Suprapubic skin (tissue), 3 donors: ENCODE measurements around the gene OTOG.

Source experiments
- CTCF ChIP-seq, 2 donors: fragments of 200-600 bp in 1 of 2; fragments of 450-650 bp in 1 of 2; sonication (generic) in 1 of 2; IDR thresholded peaks; one replicate each; pipeline ENCODE4 v1.5.1; 2016 to 2019; ENCODE audit warnings: antibody characterized with exemption in 2 of 2, mild to moderate bottlenecking in 1 of 2, moderate library complexity in 1 of 2
- POLR2A ChIP-seq, 2 donors: fragments of 450-650 bp; IDR thresholded peaks; one replicate each; pipeline ENCODE4 v1.6.1; 2017; ENCODE audit warnings: antibody characterized with exemption in 2 of 2, mild to moderate bottlenecking in 2 of 2, moderate library complexity in 2 of 2

- TF ChIP-seq CTCF (IDR thresholded peaks at IDR 0.05) (no peak), POLR2A (IDR thresholded peaks at IDR 0.05) (no peak)
Measured at GRCh38 chr11:17541330-17541885, 5.7 kb upstream of the OTOG start.
